Sigmoid colon (tissue), 4 donors: ENCODE data around the gene ADGRG3.

Experiments
- CTCF ChIP-seq, 4 experiments: fragments of 450-650 bp in 3 of 4; fragments of 200-600 bp in 1 of 4; IDR thresholded peaks; one replicate each; pipeline ENCODE4 v1.5.1; 2016 to 2019; ENCODE audit warnings: antibody characterized with exemption in 4 of 4, mild to moderate bottlenecking in 3 of 4, moderate library complexity in 2 of 4
- EP300 ChIP-seq, 4 donors: sonication (generic); formaldehyde crosslinking; IDR thresholded peaks; one replicate each; pipeline ENCODE4 v1.6.1; 2017; ENCODE audit warnings: antibody characterized with exemption in 4 of 4
- POLR2A ChIP-seq, 2 donors: fragments of 450-650 bp; IDR thresholded peaks; one replicate each; pipeline ENCODE4 v1.6.1; 2016; ENCODE audit warnings: antibody characterized with exemption in 2 of 2, mild to moderate bottlenecking in 2 of 2, moderate library complexity in 2 of 2
- POLR2AphosphoS5 ChIP-seq, 4 donors: sonication (generic); formaldehyde crosslinking; IDR thresholded peaks; one replicate each; pipeline ENCODE4 v1.6.1; 2017; ENCODE audit warnings: antibody characterized with exemption in 4 of 4

GRCh38 chr16:57703416-57704010 lies 35.4 kb downstream of the ADGRG3 start:
- TF ChIP-seq CTCF (IDR thresholded peaks at IDR 0.05), result no peak
- TF ChIP-seq POLR2A (IDR thresholded peaks at IDR 0.05), result no peak
- TF ChIP-seq EP300 (IDR thresholded peaks at IDR 0.05), result no peak
- TF ChIP-seq POLR2AphosphoS5 (IDR thresholded peaks at IDR 0.05), result no peak
